Purkinje cell (primary cell): ENCODE measurements around the gene ADCYAP1R1. TPM values are rescaled to one million over a fixed set of nuclear protein-coding genes. Genes with fewer than 3 reads are reported as not detected.

Experiments
- polyA plus RNA-seq: library from polyadenylated mRNA; unstranded; fragments of >200 nt; fragmentation: Nextera tagmentation; gene quantifications from 2 replicates; pipeline ENCODE4 v1.2.1, GENCODE V29; 2014

Gene ADCYAP1R1
- polyA plus RNA-seq = 1.1 and 1.6 TPM in 2 replicates

GRCh38 chr7:31051598-31052486 lies at the start of gene ADCYAP1R1:
ADCYAP1R1 (plus strand) TSS chr7:31052308; CDS start chr7:31063265, 10,957 bp downstream.

Other genes with a start within 250 kb of the ADCYAP1R1 start
- gene AQP1, start 140.5 kb upstream of the ADCYAP1R1 start, polyA plus RNA-seq = 0.10 and 0.40 TPM in 2 replicates
- not detected in 2 replicates for gene GHRHR, start 88.4 kb upstream of the ADCYAP1R1 start, polyA plus RNA-seq